Activated CD4-positive, alpha-beta T cell treated with anti-CD3 and anti-CD28 coated beads, Interleukin-2, amount 50 U/mL, for 4 hours (primary cell): Measurements from ENCODE around the gene ECI2.
"Not testable (repeated sequence)": the region's sequence is repeated elsewhere in the genome, so short reads cannot be mapped to it uniquely, and the experiment has no call there.

Experiments used
- DNase-seq, 2 experiments: peaks; one replicate each; pipeline ENCODE4 v3.0.0-alpha.2; 2020

ECI2 gene

DNA sequence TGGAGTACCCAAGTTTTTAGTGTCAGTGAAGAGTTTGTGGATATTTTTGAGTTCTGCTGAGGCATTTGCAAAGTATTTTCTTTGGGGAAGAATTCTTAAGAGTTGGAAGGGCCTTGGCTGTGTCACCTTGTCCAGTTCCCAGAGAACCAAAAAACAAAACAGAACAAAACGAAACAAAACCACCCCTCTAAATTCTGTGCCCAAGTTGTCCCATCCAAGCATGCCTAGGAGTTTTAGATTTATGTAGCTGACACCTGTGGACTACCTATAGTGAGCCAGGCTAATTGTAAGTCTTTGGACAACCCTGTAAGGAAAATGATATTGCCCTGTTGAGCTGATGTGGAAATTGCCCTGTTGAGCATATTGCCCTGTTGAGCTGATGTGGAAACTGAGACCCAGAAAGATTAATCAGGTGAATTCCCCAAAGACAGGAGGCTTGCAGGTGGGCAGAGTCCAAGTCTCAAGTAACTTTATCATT is 1.0 kb upstream of the ECI2 start:
- no peak for DNase-seq

DNA sequence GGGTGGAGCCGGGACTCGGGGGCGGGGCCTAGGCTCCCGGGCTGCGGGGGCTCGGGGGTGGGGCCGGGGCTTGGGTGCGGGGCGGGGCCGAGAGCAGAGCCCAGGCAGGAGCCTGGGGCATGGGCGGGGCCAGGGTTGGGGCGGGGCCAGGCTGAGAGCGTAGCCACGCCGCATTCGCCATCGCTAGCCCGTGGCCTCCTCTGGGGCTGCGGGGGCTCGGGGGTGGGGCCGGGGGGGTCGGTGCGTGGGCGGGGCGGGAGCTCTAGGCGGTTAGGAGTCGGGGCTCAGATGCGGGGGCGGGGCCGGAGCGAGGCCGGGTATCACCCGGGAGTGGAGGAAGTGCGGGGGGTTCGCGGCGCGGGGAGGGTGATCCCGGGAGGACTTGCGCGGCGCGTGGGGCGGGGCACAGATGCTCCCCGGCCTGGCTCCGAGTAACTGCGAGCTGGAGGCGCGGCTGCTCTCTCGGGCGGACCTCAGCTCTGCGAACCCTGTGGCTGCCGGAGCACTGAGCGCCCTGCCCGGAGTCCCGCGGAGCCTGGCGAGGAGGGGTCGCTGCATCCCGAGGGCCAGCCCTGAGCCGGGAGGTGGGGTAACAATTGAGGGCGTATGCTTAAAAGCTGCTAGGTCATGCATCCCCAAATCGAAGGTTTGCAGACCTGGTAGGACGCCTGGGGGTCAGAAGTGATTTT is 434 bp upstream of the ECI2 start:
- peak; percentile 94 to 95 for DNase-seq

DNA sequence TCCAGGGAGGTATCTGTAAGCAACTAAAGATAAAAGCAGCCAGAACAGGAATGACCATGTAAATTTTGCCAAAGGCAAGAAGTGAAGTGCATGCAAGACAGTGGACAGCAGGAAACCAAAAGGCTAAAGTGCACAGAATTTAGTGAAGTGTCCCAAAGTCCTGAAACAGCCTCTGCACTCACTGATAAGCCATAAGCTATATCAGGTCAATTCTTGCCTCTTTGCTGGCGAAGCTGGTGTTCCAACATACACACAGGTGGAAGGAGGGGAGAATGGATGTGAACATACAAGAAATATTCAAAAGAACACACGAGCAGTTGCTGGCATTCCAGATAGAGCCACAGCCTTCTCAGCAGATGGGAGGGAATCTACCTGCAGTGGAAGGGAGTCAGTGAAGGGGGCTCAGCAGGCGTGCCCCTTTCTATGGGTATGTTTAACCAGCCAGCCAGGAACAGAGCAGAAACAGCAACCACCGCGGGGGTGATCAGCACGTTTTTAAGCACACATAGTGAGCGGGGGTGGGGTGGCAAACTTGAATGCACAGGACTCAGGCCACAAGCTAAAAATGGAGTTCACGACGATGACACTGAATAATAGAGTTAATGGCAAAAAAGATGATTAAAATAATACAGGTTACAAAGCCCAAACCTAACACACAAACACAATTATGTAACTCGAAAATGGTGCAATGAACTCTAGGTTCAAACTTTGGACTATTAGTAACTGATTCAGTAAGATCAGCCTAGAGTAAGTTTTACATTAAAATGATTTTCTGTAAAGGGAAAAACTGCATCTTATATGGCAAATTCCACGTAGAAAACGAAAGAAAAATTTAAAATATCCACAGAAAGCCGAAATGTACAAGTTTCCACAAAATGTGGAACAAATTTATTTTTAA is 1.2 kb downstream of the ECI2 start:
- peak; percentile 6 to 21 for DNase-seq

GRCh38 chr6:4130357-4130987 is 4.9 kb downstream of the ECI2 start:
- DNase-seq = no peak

DNA sequence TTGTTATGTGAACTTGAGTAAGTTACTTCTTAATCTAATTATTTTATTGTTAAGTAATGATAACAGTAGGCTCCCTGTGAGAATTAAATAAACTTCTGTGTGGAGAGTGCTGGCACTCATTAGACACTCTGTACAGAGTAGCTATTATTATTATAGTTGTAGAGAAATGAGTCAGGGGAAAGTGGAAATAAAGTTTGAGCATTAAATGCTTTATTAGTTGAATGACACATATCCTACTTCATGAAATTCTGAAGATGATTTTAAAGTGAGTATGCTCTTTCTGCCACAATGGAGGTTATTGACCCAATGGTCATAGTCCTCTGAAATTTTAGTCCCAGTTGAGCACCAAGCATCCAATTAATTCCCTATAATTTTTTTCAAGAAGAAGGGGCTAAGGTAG is 5.9 kb downstream of the ECI2 start:
- DNase-seq = no peak

GRCh38 chr6:4128748-4129147 is 6.6 kb downstream of the ECI2 start:
- no peak for DNase-seq

- DNase-seq = no peak
Observed at GRCh38 chr6:4128072-4128471, 7.3 kb downstream of the ECI2 start.

GRCh38 chr6:4125933-4126864 is 9.2 kb downstream of the ECI2 start:
- DNase-seq = no peak

- DNase-seq = no peak
Observed at GRCh38 chr6:4125500-4125899, 9.9 kb downstream of the ECI2 start.

- DNase-seq = no peak
Observed at GRCh38 chr6:4124351-4124750, 11.0 kb downstream of the ECI2 start.

- DNase-seq = no peak
Observed at GRCh38 chr6:4115741-4116140, 19.6 kb downstream of the ECI2 start.

- no peak for DNase-seq
Observed at GRCh38 chr6:4114123-4114522, 21.3 kb downstream of the ECI2 start.

- DNase-seq = no peak
Observed at GRCh38 chr6:4113649-4114048, 21.7 kb downstream of the ECI2 start.

DNA sequence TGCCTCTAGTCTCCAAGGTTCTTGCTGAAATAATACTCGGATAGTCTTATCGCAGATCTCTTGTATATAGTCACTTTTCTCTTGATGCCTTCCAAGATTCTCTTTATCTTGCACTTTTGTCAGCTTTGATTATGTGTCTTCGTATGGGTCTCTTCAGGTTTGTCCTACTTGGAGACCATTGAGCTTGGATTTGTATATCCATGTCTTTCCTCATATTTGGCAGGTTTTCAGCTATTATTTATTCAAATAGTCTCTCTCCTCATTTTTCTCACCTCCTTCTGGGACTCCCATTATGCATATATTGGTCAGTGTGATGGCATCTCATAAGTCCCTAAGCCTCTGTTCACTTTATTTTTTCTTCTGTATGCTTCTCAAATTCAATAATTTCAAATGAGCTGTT is 23.0 kb downstream of the ECI2 start:
- no peak for DNase-seq

DNA sequence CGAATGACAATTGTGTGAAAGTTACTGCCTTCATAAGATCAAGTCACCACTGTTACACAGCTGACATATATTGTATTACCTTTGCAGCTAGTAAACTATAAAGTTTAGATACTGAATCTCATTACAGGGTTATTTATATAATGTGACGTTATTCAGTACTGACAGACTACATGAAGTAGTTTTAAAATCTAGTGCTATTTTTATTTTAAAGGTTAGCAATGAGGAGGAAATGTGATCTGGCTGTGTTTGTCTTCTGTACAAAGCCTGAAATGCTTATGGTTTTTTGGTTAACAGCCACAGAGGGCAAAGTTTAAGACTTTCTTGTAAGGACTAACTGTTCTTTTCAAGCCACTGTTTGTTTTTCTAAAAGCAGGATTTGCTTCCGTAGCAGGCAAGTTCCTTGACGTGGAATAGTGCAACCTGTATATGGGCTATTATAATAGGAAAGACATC is 26.0 kb downstream of the ECI2 start:
- DNase-seq = not testable (repeated sequence)

- no peak for DNase-seq
Observed at GRCh38 chr6:4108561-4109093, 26.7 kb downstream of the ECI2 start.

DNA sequence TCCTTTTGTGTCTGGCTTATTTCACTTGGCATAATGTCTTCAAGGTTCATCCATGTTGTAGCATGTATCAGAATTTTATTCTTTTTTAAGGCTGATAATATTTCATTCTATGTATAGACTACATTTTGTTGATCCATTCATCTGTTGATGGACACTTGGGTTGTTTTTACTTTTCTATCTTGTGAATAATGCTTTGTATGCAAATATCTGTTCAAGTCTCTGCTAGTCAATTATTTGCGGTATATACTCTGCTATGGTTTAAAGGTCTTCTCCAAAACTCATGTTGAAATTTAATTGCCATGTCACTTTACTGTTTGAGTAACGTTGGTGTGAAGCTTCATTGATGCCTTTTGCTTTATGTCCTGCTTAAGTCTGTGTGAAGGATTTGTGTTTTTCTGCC is 27.5 kb downstream of the ECI2 start:
- no peak for DNase-seq

DNA sequence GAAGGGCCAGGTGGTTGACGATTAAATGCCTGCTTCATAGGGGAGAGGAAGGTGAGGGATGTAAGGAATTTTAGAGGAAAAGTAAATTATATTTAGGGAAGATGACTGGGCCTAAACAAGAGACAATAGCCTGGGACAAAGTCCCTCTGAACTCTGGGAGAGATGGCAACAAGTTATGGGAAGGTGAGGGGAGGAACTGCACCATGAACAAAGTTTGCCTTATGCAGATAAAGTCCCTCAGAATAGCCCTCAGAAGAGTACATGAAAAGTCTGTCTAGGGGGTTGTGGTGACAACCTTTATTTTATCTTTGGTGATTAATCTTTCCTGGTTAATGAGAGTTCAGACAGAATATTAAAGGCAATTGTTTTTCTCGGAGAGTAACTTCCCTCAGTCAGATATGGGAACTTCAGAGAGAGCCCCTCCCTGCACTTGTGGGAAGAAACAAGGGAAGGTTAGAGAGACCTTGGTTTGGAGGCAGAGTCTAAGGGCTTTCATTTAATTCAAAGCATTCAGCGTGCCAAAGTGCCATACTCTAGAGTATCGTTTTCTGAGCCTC is 29.3 kb downstream of the ECI2 start:
- no peak for DNase-seq

- DNase-seq = no peak
Observed at GRCh38 chr6:4103929-4104328, 31.4 kb downstream of the ECI2 start.

- no peak for DNase-seq
Observed at GRCh38 chr6:4102687-4103244, 32.6 kb downstream of the ECI2 start.

GRCh38 chr6:4101298-4101697 is 34.1 kb downstream of the ECI2 start:
- no peak for DNase-seq

DNA sequence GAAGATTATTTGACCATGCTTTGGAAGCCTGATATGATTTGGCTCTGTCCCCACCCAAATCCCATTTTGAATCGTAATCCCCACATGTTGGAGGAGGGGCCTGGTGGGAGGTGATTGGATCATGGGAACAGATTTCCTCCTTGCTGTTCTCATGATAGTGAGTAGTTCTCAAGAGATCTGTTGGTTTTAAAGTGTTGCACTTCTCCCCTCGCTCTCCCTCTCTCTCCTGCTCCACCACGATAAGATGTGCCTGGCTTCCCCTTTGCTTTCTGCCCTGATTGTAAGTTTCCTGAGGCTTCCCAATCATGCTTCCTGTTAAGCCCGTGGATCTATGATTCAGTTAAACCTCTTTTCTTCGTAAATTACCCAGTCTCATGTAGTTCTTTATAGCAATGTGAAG is 34.7 kb downstream of the ECI2 start:
- DNase-seq = no peak
